Neural progenitor cell (in vitro differentiated cells): ENCODE measurements around the gene NFATC1. TPM values are rescaled to one million over a fixed set of nuclear protein-coding genes. Genes with fewer than 3 reads are reported as not detected.

ENCODE experiments used
- DNase-seq: peaks from one replicate; pipeline ENCODE4 v3.0.0-alpha.2; 2016; ENCODE audit warnings: low spot score
- H2AFZ ChIP-seq: fragments of 200-600 bp; sonication (generic); replicated peaks from 2 replicates; pipeline ENCODE4 v1.6.1; 2016; ENCODE audit warnings: antibody characterized with exemption
- H3F3A ChIP-seq: fragments of 200-600 bp; sonication (generic); 2 replicates; pipeline ENCODE4 v1.6.1; 2016; ENCODE audit warnings: antibody characterized with exemption, low read depth
- H3K27ac ChIP-seq: fragments of 200-600 bp; sonication (generic); 2 replicates; pipeline ENCODE4 v1.5.1; 2016; ENCODE audit warnings: mild to moderate bottlenecking
- H3K27me3 ChIP-seq: fragments of 200-600 bp; sonication (generic); 2 replicates; pipeline ENCODE4 v1.6.1; 2016; ENCODE audit warnings: mild to moderate bottlenecking, moderate library complexity
- H3K36me3 ChIP-seq: fragments of 200-600 bp; sonication (generic); 2 replicates; pipeline ENCODE4 v1.5.1; 2016
- H3K4me1 ChIP-seq: fragments of 200-600 bp; sonication (generic); 2 replicates; pipeline ENCODE4 v1.6.1; 2016; ENCODE audit warnings: mixed run types
- H3K4me2 ChIP-seq: fragments of 200-600 bp; sonication (generic); 2 replicates; pipeline ENCODE4 v1.6.1; 2016
- H3K4me3 ChIP-seq: fragments of 200-600 bp; sonication (generic); 2 replicates; pipeline ENCODE4 v1.5.1; 2016
- H3K79me2 ChIP-seq: fragments of 200-600 bp; sonication (generic); 2 replicates; pipeline ENCODE4 v1.6.1; 2016; ENCODE audit warnings: low read depth
- H3K9ac ChIP-seq: fragments of 200-600 bp; sonication (generic); 2 replicates; pipeline ENCODE4 v1.6.1; 2016
- H3K9me3 ChIP-seq: fragments of 200-600 bp; sonication (generic); 2 replicates; pipeline ENCODE4 v1.5.1; 2016; ENCODE audit warnings: low read depth
- H4K20me1 ChIP-seq: fragments of 200-600 bp; sonication (generic); 2 replicates; pipeline ENCODE4 v1.6.1; 2016; ENCODE audit warnings: low read depth
- H3K27ac Mint-ChIP-seq: 3 replicates; pipeline ENCODE4 v1.8.0; 2021; ENCODE audit warnings: mixed read lengths
- H3K27me3 Mint-ChIP-seq: 2 replicates; pipeline ENCODE4 v1.8.0; 2022; ENCODE audit warnings: low read depth, mild to moderate bottlenecking, inconsistent platforms, moderate library complexity, mixed read lengths; ENCODE audit not compliant: insufficient read depth
- H3K36me3 Mint-ChIP-seq: 3 replicates; pipeline ENCODE4 v1.8.0; 2021; ENCODE audit warnings: mixed read lengths
- H3K4me1 Mint-ChIP-seq: 3 replicates; pipeline ENCODE4 v1.8.0; 2021; ENCODE audit warnings: mixed read lengths
- H3K4me3 Mint-ChIP-seq: 3 replicates; pipeline ENCODE4 v1.8.0; 2021; ENCODE audit warnings: mild to moderate bottlenecking, moderate library complexity, mixed read lengths
- H3K9me3 Mint-ChIP-seq: 3 replicates; pipeline ENCODE4 v1.8.0; 2020; ENCODE audit warnings: mixed read lengths
- EZH2 ChIP-seq: fragments of 200-600 bp; sonication (generic); IDR thresholded peaks from 2 replicates; pipeline ENCODE4 v1.6.1; 2017; ENCODE audit warnings: antibody characterized with exemption, mild to moderate bottlenecking, moderate library complexity
- EZH2phosphoT487 ChIP-seq: fragments of 200-600 bp; sonication (generic); IDR thresholded peaks from 2 replicates; pipeline ENCODE4 v1.6.1; 2017; ENCODE audit warnings: antibody characterized with exemption
- total RNA-seq: library from RNA; depleted of rRNA; stranded (reverse); fragments of >200 nt; gene quantifications from 2 replicates; pipeline ENCODE4 v1.2.3, GENCODE V29; 2015; ENCODE audit warnings: low replicate concordance
- TF ChIP-seq, protein P1 (sequence below): fragments of 200-600 bp; sonication (generic); IDR thresholded peaks from 2 replicates; pipeline ENCODE4 v1.5.1; 2017; ENCODE audit warnings: antibody characterized with exemption, mild to moderate bottlenecking

Gene NFATC1
- total RNA-seq, 1 donor from 2014 or later, result 2.3 TPM

DNA sequence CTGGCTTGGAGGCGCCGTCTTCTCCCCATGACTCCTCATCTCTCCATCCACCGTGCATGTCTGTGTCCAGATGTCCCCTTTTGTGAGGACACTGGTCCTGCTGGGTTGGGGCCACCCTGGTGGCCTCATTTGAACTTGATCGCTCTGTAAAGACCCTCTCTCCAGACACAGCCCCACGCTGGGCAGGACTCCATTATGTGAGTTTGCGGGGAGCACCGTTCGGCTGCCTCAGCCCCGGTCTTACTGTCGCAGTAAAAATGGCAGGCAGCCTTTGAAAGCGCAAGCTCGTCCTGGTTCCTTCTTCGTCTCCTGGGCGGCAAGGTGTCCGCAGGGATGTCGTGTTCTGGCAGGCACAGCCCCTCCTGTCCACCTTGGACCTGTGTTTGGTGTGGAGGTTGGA is 17.7 kb downstream of the NFATC1 start:
- Histone ChIP-seq H3K9me3 (no peaks in the 10 kb centered on the region), H3K4me2 (no peak overlapping the region), H3K27ac (no peak overlapping the region), H3K4me3 (no peak overlapping the region), H3K4me1 (no peaks in the 10 kb centered on the region), H3K79me2 (no peaks in the 10 kb centered on the region), H4K20me1 (no peaks in the 10 kb centered on the region), H3K36me3 (no peaks in the 10 kb centered on the region), H3K9ac (no peak overlapping the region), H3K27me3 (no peaks in the 10 kb centered on the region), H2AFZ (no peak overlapping the region), H3F3A (no peaks in the 10 kb centered on the region)
- H3K27me3 Mint-ChIP-seq, result no peaks in the 10 kb centered on the region
- DNase-seq, result no peak
- no peak overlapping the region for H3K27ac Mint-ChIP-seq
- H3K4me1 Mint-ChIP-seq, result peaks cover 16% of the 10 kb centered on the region
- TF ChIP-seq EZH2 (no peak), EZH2phosphoT487 (no peak)
- TF ChIP-seq, protein P1, sequence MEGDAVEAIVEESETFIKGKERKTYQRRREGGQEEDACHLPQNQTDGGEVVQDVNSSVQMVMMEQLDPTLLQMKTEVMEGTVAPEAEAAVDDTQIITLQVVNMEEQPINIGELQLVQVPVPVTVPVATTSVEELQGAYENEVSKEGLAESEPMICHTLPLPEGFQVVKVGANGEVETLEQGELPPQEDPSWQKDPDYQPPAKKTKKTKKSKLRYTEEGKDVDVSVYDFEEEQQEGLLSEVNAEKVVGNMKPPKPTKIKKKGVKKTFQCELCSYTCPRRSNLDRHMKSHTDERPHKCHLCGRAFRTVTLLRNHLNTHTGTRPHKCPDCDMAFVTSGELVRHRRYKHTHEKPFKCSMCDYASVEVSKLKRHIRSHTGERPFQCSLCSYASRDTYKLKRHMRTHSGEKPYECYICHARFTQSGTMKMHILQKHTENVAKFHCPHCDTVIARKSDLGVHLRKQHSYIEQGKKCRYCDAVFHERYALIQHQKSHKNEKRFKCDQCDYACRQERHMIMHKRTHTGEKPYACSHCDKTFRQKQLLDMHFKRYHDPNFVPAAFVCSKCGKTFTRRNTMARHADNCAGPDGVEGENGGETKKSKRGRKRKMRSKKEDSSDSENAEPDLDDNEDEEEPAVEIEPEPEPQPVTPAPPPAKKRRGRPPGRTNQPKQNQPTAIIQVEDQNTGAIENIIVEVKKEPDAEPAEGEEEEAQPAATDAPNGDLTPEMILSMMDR, result no peak
- peaks cover 4% of the 10 kb centered on the region for H3K36me3 Mint-ChIP-seq
- no peak overlapping the region for H3K4me3 Mint-ChIP-seq
- no peaks in the 10 kb centered on the region for H3K9me3 Mint-ChIP-seq

- H3K4me3 Mint-ChIP-seq, result no peak overlapping the region
- H3K36me3 Mint-ChIP-seq, result peaks cover 4% of the 10 kb centered on the region
Measured at GRCh38 chr18:79413901-79414300, 18.2 kb downstream of the NFATC1 start.

GRCh38 chr18:79416022-79416676 is 20.4 kb downstream of the NFATC1 start:
- no peak overlapping the region for H3K4me3 Mint-ChIP-seq
- Histone ChIP-seq H2AFZ (no peak overlapping the region), H3K4me2 (no peak overlapping the region), H3K79me2 (no peaks in the 10 kb centered on the region), H3K9ac (no peak overlapping the region), H3K27ac (no peak overlapping the region), H3K36me3 (no peaks in the 10 kb centered on the region), H3K4me1 (no peaks in the 10 kb centered on the region), H3K9me3 (no peaks in the 10 kb centered on the region), H3K27me3 (no peaks in the 10 kb centered on the region), H3K4me3 (no peak overlapping the region), H4K20me1 (no peaks in the 10 kb centered on the region), H3F3A (no peaks in the 10 kb centered on the region)
- TF ChIP-seq, protein P1, result no peak
- TF ChIP-seq EZH2phosphoT487, result no peak
- TF ChIP-seq EZH2, result no peak
- DNase-seq, result no peak
- H3K27ac Mint-ChIP-seq, result no peak overlapping the region
- H3K9me3 Mint-ChIP-seq, result no peaks in the 10 kb centered on the region
- H3K36me3 Mint-ChIP-seq, result peaks cover 6% of the 10 kb centered on the region
- peaks cover 3% of the 10 kb centered on the region for H3K27me3 Mint-ChIP-seq
- H3K4me1 Mint-ChIP-seq, result peaks cover 19% of the 10 kb centered on the region

More at GRCh38 chr18:79413901-79414300, 18.2 kb downstream of the NFATC1 start:
- Histone ChIP-seq H2AFZ (no peak overlapping the region), H3K27ac (no peak overlapping the region), H3F3A (no peaks in the 10 kb centered on the region), H3K4me2 (no peak overlapping the region), H3K79me2 (no peaks in the 10 kb centered on the region), H3K9ac (no peak overlapping the region), H3K27me3 (no peaks in the 10 kb centered on the region), H3K4me3 (no peak overlapping the region), H3K4me1 (no peaks in the 10 kb centered on the region), H3K36me3 (no peaks in the 10 kb centered on the region), H4K20me1 (no peaks in the 10 kb centered on the region), H3K9me3 (no peaks in the 10 kb centered on the region)
- Mint-ChIP-seq H3K9me3 (no peaks in the 10 kb centered on the region), H3K4me1 (peaks cover 16% of the 10 kb centered on the region), H3K27me3 (no peaks in the 10 kb centered on the region), H3K27ac (no peak overlapping the region)
- TF ChIP-seq EZH2phosphoT487 (no peak), EZH2 (no peak)
- no peak for DNase-seq

- no peaks in the 10 kb centered on the region for H3F3A ChIP-seq
- H3K4me3 ChIP-seq, result no peak overlapping the region
- H3K27me3 Mint-ChIP-seq, result peaks cover 3% of the 10 kb centered on the region
- H3K4me3 Mint-ChIP-seq, result no peak overlapping the region
- no peaks in the 10 kb centered on the region for H4K20me1 ChIP-seq
- H3K4me1 Mint-ChIP-seq, result peaks cover 19% of the 10 kb centered on the region
- no peaks in the 10 kb centered on the region for H3K79me2 ChIP-seq
- H3K36me3 Mint-ChIP-seq, result peaks cover 6% of the 10 kb centered on the region
- H3K27ac ChIP-seq, result no peak overlapping the region
- no peak for TF ChIP-seq EZH2
- no peak for TF ChIP-seq EZH2phosphoT487
- TF ChIP-seq, protein P1, result no peak
- no peaks in the 10 kb centered on the region for H3K4me1 ChIP-seq
- no peaks in the 10 kb centered on the region for H3K36me3 ChIP-seq
- H3K9ac ChIP-seq, result no peak overlapping the region
- no peak overlapping the region for H3K27ac Mint-ChIP-seq
- no peak overlapping the region for H3K4me2 ChIP-seq
- H2AFZ ChIP-seq, result no peak overlapping the region
- no peaks in the 10 kb centered on the region for H3K9me3 ChIP-seq
- H3K9me3 Mint-ChIP-seq, result no peaks in the 10 kb centered on the region
- no peaks in the 10 kb centered on the region for H3K27me3 ChIP-seq
- no peak for DNase-seq
Measured at GRCh38 chr18:79416677-79417052, 20.9 kb downstream of the NFATC1 start.
